Peyer's patch (tissue), 4 donors: ENCODE results near the gene PIK3C2A. TPM values are rescaled to one million over a fixed set of nuclear protein-coding genes. Genes with fewer than 3 reads are reported as not detected.

Experiments
- DNase-seq, 3 donors: peaks; one replicate each; pipeline ENCODE4 v3.0.0-alpha.2; 2017 to 2019
- H3K27ac ChIP-seq, 4 donors: fragments of 200-600 bp; sonication (generic); one replicate each; pipeline ENCODE4 v1.5.1; 2016 to 2019
- H3K27me3 ChIP-seq, 2 donors: fragments of 200-600 bp; sonication (generic); one replicate each; pipeline ENCODE4 v1.5.1; 2019
- H3K36me3 ChIP-seq, 3 donors: fragments of 200-600 bp; sonication (generic); one replicate each; pipeline ENCODE4 v1.5.1; 2016 to 2019
- H3K4me1 ChIP-seq, 4 donors: fragments of 200-600 bp; sonication (generic); one replicate each; pipeline ENCODE4 v1.5.1; 2016 to 2019
- H3K4me3 ChIP-seq, 4 donors: fragments of 200-600 bp; sonication (generic); 1 replicate in 3 of 4; 2 replicates in 1 of 4; pipeline ENCODE4 v1.5.1; 2016 to 2019; ENCODE audit warnings: mild to moderate bottlenecking in 1 of 4
- H3K9me3 ChIP-seq, 4 donors: fragments of 200-600 bp; sonication (generic); one replicate each; pipeline ENCODE4 v1.5.1; 2016 to 2019; ENCODE audit warnings: mild to moderate bottlenecking in 1 of 4
- CTCF ChIP-seq, 6 experiments: fragments of 450-650 bp in 4 of 6; fragments of 200-600 bp in 2 of 6; sonication (generic) in 1 of 6; IDR thresholded peaks; one replicate each; pipeline ENCODE4 v1.5.1; 2017 to 2019; ENCODE audit warnings: antibody characterized with exemption in 6 of 6, mild to moderate bottlenecking in 3 of 6, moderate library complexity in 1 of 6
- POLR2A ChIP-seq, 2 donors: fragments of 450-650 bp; IDR thresholded peaks; one replicate each; pipeline ENCODE4 v1.5.1; 2017; ENCODE audit warnings: antibody characterized with exemption in 2 of 2, mild to moderate bottlenecking in 2 of 2, moderate library complexity in 2 of 2
- total RNA-seq, 4 donors: library from RNA; depleted of rRNA; stranded (reverse); fragments of >200 nt; gene quantifications; one replicate each; pipeline ENCODE4 v1.1.0, GENCODE V29; 2016

Gene PIK3C2A, protein sequence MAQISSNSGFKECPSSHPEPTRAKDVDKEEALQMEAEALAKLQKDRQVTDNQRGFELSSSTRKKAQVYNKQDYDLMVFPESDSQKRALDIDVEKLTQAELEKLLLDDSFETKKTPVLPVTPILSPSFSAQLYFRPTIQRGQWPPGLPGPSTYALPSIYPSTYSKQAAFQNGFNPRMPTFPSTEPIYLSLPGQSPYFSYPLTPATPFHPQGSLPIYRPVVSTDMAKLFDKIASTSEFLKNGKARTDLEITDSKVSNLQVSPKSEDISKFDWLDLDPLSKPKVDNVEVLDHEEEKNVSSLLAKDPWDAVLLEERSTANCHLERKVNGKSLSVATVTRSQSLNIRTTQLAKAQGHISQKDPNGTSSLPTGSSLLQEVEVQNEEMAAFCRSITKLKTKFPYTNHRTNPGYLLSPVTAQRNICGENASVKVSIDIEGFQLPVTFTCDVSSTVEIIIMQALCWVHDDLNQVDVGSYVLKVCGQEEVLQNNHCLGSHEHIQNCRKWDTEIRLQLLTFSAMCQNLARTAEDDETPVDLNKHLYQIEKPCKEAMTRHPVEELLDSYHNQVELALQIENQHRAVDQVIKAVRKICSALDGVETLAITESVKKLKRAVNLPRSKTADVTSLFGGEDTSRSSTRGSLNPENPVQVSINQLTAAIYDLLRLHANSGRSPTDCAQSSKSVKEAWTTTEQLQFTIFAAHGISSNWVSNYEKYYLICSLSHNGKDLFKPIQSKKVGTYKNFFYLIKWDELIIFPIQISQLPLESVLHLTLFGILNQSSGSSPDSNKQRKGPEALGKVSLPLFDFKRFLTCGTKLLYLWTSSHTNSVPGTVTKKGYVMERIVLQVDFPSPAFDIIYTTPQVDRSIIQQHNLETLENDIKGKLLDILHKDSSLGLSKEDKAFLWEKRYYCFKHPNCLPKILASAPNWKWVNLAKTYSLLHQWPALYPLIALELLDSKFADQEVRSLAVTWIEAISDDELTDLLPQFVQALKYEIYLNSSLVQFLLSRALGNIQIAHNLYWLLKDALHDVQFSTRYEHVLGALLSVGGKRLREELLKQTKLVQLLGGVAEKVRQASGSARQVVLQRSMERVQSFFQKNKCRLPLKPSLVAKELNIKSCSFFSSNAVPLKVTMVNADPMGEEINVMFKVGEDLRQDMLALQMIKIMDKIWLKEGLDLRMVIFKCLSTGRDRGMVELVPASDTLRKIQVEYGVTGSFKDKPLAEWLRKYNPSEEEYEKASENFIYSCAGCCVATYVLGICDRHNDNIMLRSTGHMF (N-terminal part only)
- total RNA-seq = 10 to 100 TPM; 36.5 to 98.3 (median 63.6) TPM

GRCh38 chr11:17207317-17208256 lies at the start of gene PIK3C2A:
Gene PIK3C2A, minus strand, starts transcription at chr11:17207986. Its CDS starts 38,245 bp downstream, at chr11:17169741.
- H3K4me3 ChIP-seq = peak within 1 kb of the TSS; percentile 65 to 89 (median 74)
- peak within 1 kb of the TSS; percentile 88 to 94 (median 91) for H3K27ac ChIP-seq
- H3K27me3 ChIP-seq = no peaks in the 10 kb centered on the region
- H3K9me3 ChIP-seq = no peaks in the 10 kb centered on the region
- H3K4me1 ChIP-seq = peaks cover 0 to 22% (median 3%) of the 10 kb centered on the region in 4 donors
- no peaks in the 10 kb centered on the region for H3K36me3 ChIP-seq
- peak; percentile 98 to 99 (median 99) for DNase-seq
- TF ChIP-seq POLR2A (IDR thresholded peaks at IDR 0.05) = peak; percentile 94 to 97
- TF ChIP-seq CTCF (IDR thresholded peaks at IDR 0.05) = no peak

GRCh38 chr11:17257196-17257595 lies 49.4 kb upstream of the PIK3C2A start:
- no peak overlapping the region for H3K27ac ChIP-seq

DNA sequence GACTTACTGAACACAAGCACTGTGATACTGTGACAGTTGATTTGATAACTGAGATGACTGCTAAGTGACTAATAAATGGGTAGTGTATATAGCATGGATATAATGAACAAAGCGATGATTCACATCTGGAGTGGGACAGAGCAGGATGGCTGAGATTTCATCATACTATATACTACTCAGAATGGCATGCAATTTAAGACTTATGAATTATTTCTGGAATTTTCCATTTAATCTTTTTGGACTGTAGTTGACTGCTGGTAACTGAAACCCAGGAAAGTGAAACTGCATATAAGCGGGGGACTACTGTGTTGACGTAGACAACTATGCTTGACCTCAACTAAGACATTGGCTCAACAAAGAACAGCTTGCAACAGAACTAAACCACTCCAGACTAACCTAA lies 48.7 kb upstream of the PIK3C2A start:
- Histone ChIP-seq H3K4me1 (no peaks in the 10 kb centered on the region), H3K36me3 (no peaks in the 10 kb centered on the region), H3K4me3 (no peak overlapping the region), H3K27ac (no peak overlapping the region), H3K27me3 (no peaks in the 10 kb centered on the region), H3K9me3 (no peaks in the 10 kb centered on the region)
- DNase-seq = no peak
- no peak for TF ChIP-seq POLR2A (IDR thresholded peaks at IDR 0.05)
- no peak for TF ChIP-seq CTCF (IDR thresholded peaks at IDR 0.05)

More at GRCh38 chr11:17257196-17257595, 49.4 kb upstream of the PIK3C2A start:
- Histone ChIP-seq H3K27me3 (no peaks in the 10 kb centered on the region), H3K9me3 (no peaks in the 10 kb centered on the region), H3K4me1 (no peaks in the 10 kb centered on the region), H3K4me3 (no peak overlapping the region), H3K36me3 (no peaks in the 10 kb centered on the region)
- TF ChIP-seq CTCF (IDR thresholded peaks at IDR 0.05) (no peak), POLR2A (IDR thresholded peaks at IDR 0.05) (no peak)
- no peak for DNase-seq

DNA sequence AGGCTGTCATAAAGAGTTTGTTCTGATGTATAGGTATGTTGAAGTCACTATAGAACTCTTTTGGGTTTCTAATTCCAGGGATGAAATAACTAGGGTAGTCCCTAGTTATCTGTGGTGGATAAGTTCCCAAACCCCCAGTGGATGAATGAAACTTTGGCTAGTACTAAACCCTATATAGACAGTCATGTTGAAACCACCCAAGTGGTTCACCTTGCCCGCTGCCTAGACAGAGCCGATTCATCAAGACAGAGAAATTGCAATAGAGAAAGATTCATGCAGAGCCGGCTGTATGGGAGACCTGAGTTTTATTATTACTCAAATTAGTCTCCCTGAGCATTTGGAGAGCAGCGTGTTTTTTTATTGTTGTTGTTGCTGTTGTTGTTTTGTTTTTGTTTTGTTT lies 44.9 kb upstream of the PIK3C2A start:
- no peak for DNase-seq
- H3K27ac ChIP-seq = no peak overlapping the region
- H3K4me1 ChIP-seq = no peaks in the 10 kb centered on the region
- no peaks in the 10 kb centered on the region for H3K27me3 ChIP-seq
- H3K4me3 ChIP-seq = no peak overlapping the region
- TF ChIP-seq CTCF (IDR thresholded peaks at IDR 0.05) = no peak
- TF ChIP-seq POLR2A (IDR thresholded peaks at IDR 0.05) = no peak
- H3K9me3 ChIP-seq = no peaks in the 10 kb centered on the region
- no peaks in the 10 kb centered on the region for H3K36me3 ChIP-seq
